ENCODE measurements around the gene TRIM37. TPM values are rescaled to one million over a fixed set of nuclear protein-coding genes. Genes with fewer than 3 reads are reported as not detected.

The TRIM37 gene
- total and polyA plus RNA-seq, 4 donors = 5.4 to 12.9 (median 8.1) TPM

DNA sequence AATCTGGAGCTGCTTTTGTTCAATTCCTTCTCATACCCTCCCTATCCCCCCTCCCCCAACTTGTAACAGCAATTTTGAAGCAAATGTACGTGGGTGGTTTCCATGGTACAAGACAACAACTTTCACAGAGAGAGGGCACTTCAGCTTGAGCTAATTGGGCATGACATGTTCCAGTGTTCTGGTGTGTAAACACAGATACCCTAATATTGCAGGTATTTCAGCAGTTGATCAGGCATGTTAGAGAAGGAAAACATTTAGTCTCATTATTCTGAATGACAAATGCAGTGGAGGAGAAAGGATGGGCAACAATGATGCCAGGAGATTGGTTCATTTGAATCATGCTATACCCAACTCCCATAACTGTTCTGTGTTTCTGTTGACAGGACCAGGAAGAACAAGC lies 137.5 kb downstream of the TRIM37 start:
- Histone ChIP-seq H3K9ac (ENCODE audit: low read depth in 1 of 2, low read length in 2 of 2) (no peak overlapping the region), H3K4me3 (ENCODE audit: low read depth in 1 of 3, low read length in 3 of 3) (no peak overlapping the region), H3K27me3 (ENCODE audit: control insufficient read depth in 4 of 4, insufficient read depth in 4 of 4, low read length in 3 of 4) (no peaks in the 10 kb centered on the region), H3K27ac (ENCODE audit: low read depth in 1 of 2, low read length in 2 of 2) (no peak overlapping the region), H3K36me3 (ENCODE audit: control insufficient read depth in 4 of 4, insufficient read depth in 3 of 4, low read depth in 1 of 4, low read length in 3 of 4) (no peaks in the 10 kb centered on the region), H3K4me1 (ENCODE audit: control insufficient read depth in 4 of 4, insufficient read depth in 4 of 4, low read length in 3 of 4) (peaks cover 0 to 7% (median 2%) of the 10 kb centered on the region in 4 donors), H3K9me3 (ENCODE audit: control insufficient read depth in 4 of 4, low read length in 3 of 4) (no peaks in the 10 kb centered on the region)
- WGBS = 62% methylated on average over 1 of the region's 1 CpG
- TF ChIP-seq ATF3 (IDR thresholded peaks at IDR 0.05) = no peak
- TF ChIP-seq ZBTB33 (IDR thresholded peaks at IDR 0.05) = no peak
- TF ChIP-seq RXRA (IDR thresholded peaks at IDR 0.05) = no peak
- no peak for TF ChIP-seq SP1 (IDR thresholded peaks at IDR 0.05)
- no peak for TF ChIP-seq NR2F2 (IDR thresholded peaks at IDR 0.05)
- TF ChIP-seq, protein P1, sequence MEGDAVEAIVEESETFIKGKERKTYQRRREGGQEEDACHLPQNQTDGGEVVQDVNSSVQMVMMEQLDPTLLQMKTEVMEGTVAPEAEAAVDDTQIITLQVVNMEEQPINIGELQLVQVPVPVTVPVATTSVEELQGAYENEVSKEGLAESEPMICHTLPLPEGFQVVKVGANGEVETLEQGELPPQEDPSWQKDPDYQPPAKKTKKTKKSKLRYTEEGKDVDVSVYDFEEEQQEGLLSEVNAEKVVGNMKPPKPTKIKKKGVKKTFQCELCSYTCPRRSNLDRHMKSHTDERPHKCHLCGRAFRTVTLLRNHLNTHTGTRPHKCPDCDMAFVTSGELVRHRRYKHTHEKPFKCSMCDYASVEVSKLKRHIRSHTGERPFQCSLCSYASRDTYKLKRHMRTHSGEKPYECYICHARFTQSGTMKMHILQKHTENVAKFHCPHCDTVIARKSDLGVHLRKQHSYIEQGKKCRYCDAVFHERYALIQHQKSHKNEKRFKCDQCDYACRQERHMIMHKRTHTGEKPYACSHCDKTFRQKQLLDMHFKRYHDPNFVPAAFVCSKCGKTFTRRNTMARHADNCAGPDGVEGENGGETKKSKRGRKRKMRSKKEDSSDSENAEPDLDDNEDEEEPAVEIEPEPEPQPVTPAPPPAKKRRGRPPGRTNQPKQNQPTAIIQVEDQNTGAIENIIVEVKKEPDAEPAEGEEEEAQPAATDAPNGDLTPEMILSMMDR (IDR thresholded peaks at IDR 0.05; ENCODE audit: low read depth, low read length, missing input control) = no peak
- TF ChIP-seq REST (IDR thresholded peaks at IDR 0.05) = no peak
- no peak for TF ChIP-seq HNF4A (conservative IDR thresholded peaks at IDR 0.05)
- TF ChIP-seq TAF1 (conservative IDR thresholded peaks at IDR 0.05) = no peak
- no peak for TF ChIP-seq YY1 (IDR thresholded peaks at IDR 0.05)
- TF ChIP-seq, protein P2, sequence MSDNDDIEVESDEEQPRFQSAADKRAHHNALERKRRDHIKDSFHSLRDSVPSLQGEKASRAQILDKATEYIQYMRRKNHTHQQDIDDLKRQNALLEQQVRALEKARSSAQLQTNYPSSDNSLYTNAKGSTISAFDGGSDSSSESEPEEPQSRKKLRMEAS (IDR thresholded peaks at IDR 0.05) = no peak
- TF ChIP-seq RAD21 (IDR thresholded peaks at IDR 0.05) = no peak
- no peak for TF ChIP-seq GABPA (IDR thresholded peaks at IDR 0.05 in 1 of 2, conservative IDR thresholded peaks at IDR 0.05 in 1 of 2)
- TF ChIP-seq FOXA2 (IDR thresholded peaks at IDR 0.05) = no peak
- TF ChIP-seq HNF4G (IDR thresholded peaks at IDR 0.05) = no peak
- no peak for DNase-seq (ENCODE audit: low spot score)

DNA sequence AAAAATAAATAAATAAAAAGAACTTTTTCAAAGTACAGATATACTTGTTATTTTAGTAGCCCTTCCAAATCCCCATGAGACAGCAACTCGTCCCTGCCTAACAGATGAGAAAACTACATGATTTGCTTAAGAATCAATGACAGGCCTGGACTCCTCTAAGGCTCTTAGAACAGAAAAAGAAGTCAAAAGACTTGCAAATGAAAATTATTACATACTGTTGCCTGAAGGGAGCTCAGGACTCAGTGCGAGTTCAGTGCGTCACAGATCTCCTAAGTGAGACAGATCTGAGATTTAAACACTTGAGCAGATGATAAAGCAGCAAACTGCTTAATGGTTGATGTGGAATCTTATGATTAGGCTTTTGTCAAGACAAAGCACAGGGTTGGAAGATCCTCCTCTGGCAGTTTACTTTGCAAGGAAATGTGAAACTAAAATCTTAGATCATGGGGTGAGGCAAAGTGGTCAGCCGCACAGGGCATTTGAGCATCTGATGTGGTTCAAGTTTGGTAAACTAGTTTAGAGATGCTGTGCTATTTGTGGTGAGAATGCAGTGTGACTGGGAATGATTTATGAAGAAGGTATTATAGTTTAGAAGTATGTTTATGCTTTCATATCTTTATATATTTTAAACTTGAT lies 138.1 kb downstream of the TRIM37 start:
- Histone ChIP-seq H3K9me3 (ENCODE audit: control insufficient read depth in 4 of 4, low read length in 3 of 4) (no peaks in the 10 kb centered on the region), H3K36me3 (ENCODE audit: control insufficient read depth in 4 of 4, insufficient read depth in 3 of 4, low read depth in 1 of 4, low read length in 3 of 4) (no peaks in the 10 kb centered on the region), H3K4me1 (ENCODE audit: control insufficient read depth in 4 of 4, insufficient read depth in 4 of 4, low read length in 3 of 4) (peaks cover 0 to 7% (median 2%) of the 10 kb centered on the region in 4 donors), H3K4me3 (ENCODE audit: low read depth in 1 of 3, low read length in 3 of 3) (no peak overlapping the region), H3K27ac (ENCODE audit: low read depth in 1 of 2, low read length in 2 of 2) (no peak overlapping the region), H3K27me3 (ENCODE audit: control insufficient read depth in 4 of 4, insufficient read depth in 4 of 4, low read length in 3 of 4) (no peaks in the 10 kb centered on the region), H3K9ac (ENCODE audit: low read depth in 1 of 2, low read length in 2 of 2) (no peak overlapping the region)
- no peak for DNase-seq (ENCODE audit: low spot score)
- WGBS = 94% methylated on average over 4 of the region's 4 CpGs
- TF ChIP-seq HNF4A (conservative IDR thresholded peaks at IDR 0.05) = no peak
- no peak for TF ChIP-seq ATF3 (IDR thresholded peaks at IDR 0.05)
- TF ChIP-seq, protein P1 (IDR thresholded peaks at IDR 0.05; ENCODE audit: low read depth, low read length, missing input control) = no peak
- TF ChIP-seq GABPA (IDR thresholded peaks at IDR 0.05 in 1 of 2, conservative IDR thresholded peaks at IDR 0.05 in 1 of 2) = no peak
- TF ChIP-seq FOXA1 (IDR thresholded peaks at IDR 0.05) = no peak
- TF ChIP-seq JUND (IDR thresholded peaks at IDR 0.05) = no peak
- no peak for TF ChIP-seq RAD21 (IDR thresholded peaks at IDR 0.05)
- no peak for TF ChIP-seq FOXA2 (IDR thresholded peaks at IDR 0.05)
- TF ChIP-seq, protein P2 (IDR thresholded peaks at IDR 0.05) = no peak
- TF ChIP-seq SP1 (IDR thresholded peaks at IDR 0.05) = no peak
- TF ChIP-seq EGR1 (IDR thresholded peaks at IDR 0.05; ENCODE audit: low read depth in 2 of 2) = no peak
- no peak for TF ChIP-seq NR2F2 (IDR thresholded peaks at IDR 0.05)
- no peak for TF ChIP-seq RXRA (IDR thresholded peaks at IDR 0.05)
- no peak for TF ChIP-seq YY1 (IDR thresholded peaks at IDR 0.05)

All from liver (tissue), 9 donors.